ENCODE data around the gene CRHR1. TPM values are rescaled to one million over a fixed set of nuclear protein-coding genes. Genes with fewer than 3 reads are reported as not detected.

The CRHR1 gene
- total RNA-seq, 1 experiment from 2014 or later: not detected

DNA sequence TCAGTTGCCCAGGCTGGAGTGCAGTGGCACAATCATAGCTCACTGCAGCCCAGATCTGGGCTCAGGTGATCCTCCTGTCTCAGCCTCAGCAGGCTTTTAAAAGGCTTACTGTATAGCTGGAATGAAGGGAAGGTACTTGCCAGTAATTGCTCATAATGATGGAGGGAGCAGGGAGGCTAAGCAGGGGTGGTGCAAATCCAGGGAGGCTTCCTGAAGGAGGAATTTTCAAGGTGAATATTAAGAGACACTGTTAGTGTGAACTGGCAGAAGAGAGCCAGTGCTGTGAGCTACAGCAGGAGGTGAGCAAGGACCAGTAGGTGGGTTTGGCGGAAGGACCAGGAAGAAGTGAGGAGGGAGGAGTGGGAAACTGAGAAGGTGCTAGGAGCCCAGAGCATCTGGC is 24.7 kb downstream of the CRHR1 start:
- Histone ChIP-seq H3K4me3 (ENCODE audit: low read length) (no peak overlapping the region), H3K4me1 (ENCODE audit: insufficient read depth, low read length) (no peaks in the 10 kb centered on the region), H3K9ac (ENCODE audit: low read length) (no peak overlapping the region), H3F3A (ENCODE audit: low read length, unreplicated experiment) (no peaks in the 10 kb centered on the region), H3K36me3 (ENCODE audit: low read depth, low read length) (no peaks in the 10 kb centered on the region), H4K20me1 (ENCODE audit: low read length) (no peaks in the 10 kb centered on the region), H3K79me2 (ENCODE audit: low read length) (no peaks in the 10 kb centered on the region), H3K4me2 (ENCODE audit: low read length) (no peak overlapping the region), H3K9me3 (ENCODE audit: low read length) (no peaks in the 10 kb centered on the region), H3K9me2 (replicated peaks; ENCODE audit: low read length) (no peaks in the 10 kb centered on the region), H3K27ac (ENCODE audit: low read length) (no peak overlapping the region), H3K27me3 (ENCODE audit: low read length) (peaks cover 36% of the 10 kb centered on the region), H2AFZ (ENCODE audit: low read length) (no peak overlapping the region)
- CTCF ChIA-PET: no interaction called here
- POLR2A ChIA-PET (ENCODE audit: unreplicated experiment): no interaction called here
- intact Hi-C loops (cut with micrococcal nuclease): no loop called here
- no peak for TF ChIP-seq EZH2 (IDR thresholded peaks at IDR 0.05; ENCODE audit: low read length, unreplicated experiment)
- TF ChIP-seq, protein P1, sequence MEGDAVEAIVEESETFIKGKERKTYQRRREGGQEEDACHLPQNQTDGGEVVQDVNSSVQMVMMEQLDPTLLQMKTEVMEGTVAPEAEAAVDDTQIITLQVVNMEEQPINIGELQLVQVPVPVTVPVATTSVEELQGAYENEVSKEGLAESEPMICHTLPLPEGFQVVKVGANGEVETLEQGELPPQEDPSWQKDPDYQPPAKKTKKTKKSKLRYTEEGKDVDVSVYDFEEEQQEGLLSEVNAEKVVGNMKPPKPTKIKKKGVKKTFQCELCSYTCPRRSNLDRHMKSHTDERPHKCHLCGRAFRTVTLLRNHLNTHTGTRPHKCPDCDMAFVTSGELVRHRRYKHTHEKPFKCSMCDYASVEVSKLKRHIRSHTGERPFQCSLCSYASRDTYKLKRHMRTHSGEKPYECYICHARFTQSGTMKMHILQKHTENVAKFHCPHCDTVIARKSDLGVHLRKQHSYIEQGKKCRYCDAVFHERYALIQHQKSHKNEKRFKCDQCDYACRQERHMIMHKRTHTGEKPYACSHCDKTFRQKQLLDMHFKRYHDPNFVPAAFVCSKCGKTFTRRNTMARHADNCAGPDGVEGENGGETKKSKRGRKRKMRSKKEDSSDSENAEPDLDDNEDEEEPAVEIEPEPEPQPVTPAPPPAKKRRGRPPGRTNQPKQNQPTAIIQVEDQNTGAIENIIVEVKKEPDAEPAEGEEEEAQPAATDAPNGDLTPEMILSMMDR (conservative IDR thresholded peaks at IDR 0.05; ENCODE audit: low read depth, low read length): no peak
- no peak for TF ChIP-seq EZH2phosphoT487 (IDR thresholded peaks at IDR 0.05; ENCODE audit: borderline replicate concordance, low read length)
- no peak for ATAC-seq
- BruUV-seq (replicated peaks): no TSS peak
- no peak for DNase-seq

DNA sequence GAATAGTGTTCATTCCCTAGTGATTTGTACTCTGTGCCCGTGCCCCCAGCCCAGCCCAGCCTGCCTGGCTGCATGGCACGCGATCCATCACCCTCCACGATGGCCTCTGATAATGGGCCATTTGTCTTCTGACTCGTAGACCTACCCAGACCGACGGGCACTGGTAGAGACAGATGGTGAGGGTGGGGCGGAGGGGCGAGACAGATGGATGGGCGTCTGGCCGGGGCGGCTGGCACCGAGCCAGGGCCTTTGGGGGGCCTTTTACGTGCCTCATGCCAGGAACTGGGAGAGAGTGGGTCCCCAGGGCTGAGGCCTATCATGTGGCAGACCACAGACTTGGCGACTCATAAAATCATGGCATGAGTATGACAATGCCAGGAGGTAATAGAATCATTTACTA is 25.4 kb downstream of the CRHR1 start:
- ChIA-PET POLR2A (ENCODE audit: unreplicated experiment) (no interaction called here), CTCF (no interaction called here)
- Histone ChIP-seq H4K20me1 (ENCODE audit: low read length) (no peaks in the 10 kb centered on the region), H2AFZ (ENCODE audit: low read length) (no peak overlapping the region), H3K4me2 (ENCODE audit: low read length) (no peak overlapping the region), H3K27me3 (ENCODE audit: low read length) (peaks cover 30% of the 10 kb centered on the region), H3K27ac (ENCODE audit: low read length) (no peak overlapping the region), H3K9me2 (replicated peaks; ENCODE audit: low read length) (no peaks in the 10 kb centered on the region), H3K4me3 (ENCODE audit: low read length) (no peak overlapping the region), H3K9ac (ENCODE audit: low read length) (no peak overlapping the region), H3F3A (ENCODE audit: low read length, unreplicated experiment) (no peaks in the 10 kb centered on the region), H3K9me3 (ENCODE audit: low read length) (no peaks in the 10 kb centered on the region), H3K36me3 (ENCODE audit: low read depth, low read length) (no peaks in the 10 kb centered on the region), H3K79me2 (ENCODE audit: low read length) (no peaks in the 10 kb centered on the region), H3K4me1 (ENCODE audit: insufficient read depth, low read length) (no peaks in the 10 kb centered on the region)
- BruUV-seq (replicated peaks): no TSS peak
- TF ChIP-seq EZH2 (IDR thresholded peaks at IDR 0.05; ENCODE audit: low read length, unreplicated experiment) (no peak), EZH2phosphoT487 (IDR thresholded peaks at IDR 0.05; ENCODE audit: borderline replicate concordance, low read length) (no peak)
- TF ChIP-seq, protein P1 (conservative IDR thresholded peaks at IDR 0.05; ENCODE audit: low read depth, low read length): no peak
- ATAC-seq (no peak), DNase-seq (no peak)
- intact Hi-C loops (cut with micrococcal nuclease): no loop called here

DNA sequence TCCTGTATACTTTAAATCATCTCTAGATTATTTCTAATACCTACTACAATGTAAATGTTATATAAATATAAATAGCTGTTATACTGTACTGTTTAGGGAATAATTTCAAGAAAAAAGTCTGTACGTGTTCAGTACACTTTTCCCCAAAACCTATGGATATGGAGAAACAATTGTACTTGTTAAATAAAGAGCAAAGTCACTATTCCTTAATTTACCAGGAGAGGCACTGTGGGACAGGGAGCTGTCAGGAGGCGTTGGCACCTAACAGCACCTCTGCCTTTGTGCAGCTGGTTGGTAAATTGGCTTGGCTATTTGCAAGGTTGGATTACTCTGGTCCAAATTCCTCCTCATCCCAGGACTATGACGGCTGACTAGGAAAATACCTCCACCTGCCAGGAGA is 28.0 kb downstream of the CRHR1 start:
- no peaks in the 10 kb centered on the region for H3K79me2 ChIP-seq (ENCODE audit: low read length)
- no peak overlapping the region for H3K9ac ChIP-seq (ENCODE audit: low read length)
- no peaks in the 10 kb centered on the region for H3F3A ChIP-seq (ENCODE audit: low read length, unreplicated experiment)
- H3K9me2 ChIP-seq (replicated peaks; ENCODE audit: low read length): no peaks in the 10 kb centered on the region
- H2AFZ ChIP-seq (ENCODE audit: low read length): no peak overlapping the region
- peak; percentile 29; the same call in 1 of the 2 replicates for ATAC-seq
- H3K4me2 ChIP-seq (ENCODE audit: low read length): no peak overlapping the region
- POLR2A ChIA-PET (ENCODE audit: unreplicated experiment): no interaction called here
- TF ChIP-seq EZH2phosphoT487 (IDR thresholded peaks at IDR 0.05; ENCODE audit: borderline replicate concordance, low read length): no peak
- TF ChIP-seq, protein P1 (conservative IDR thresholded peaks at IDR 0.05; ENCODE audit: low read depth, low read length): peak; percentile 47
- H3K4me1 ChIP-seq (ENCODE audit: insufficient read depth, low read length): no peaks in the 10 kb centered on the region
- H3K4me3 ChIP-seq (ENCODE audit: low read length): no peak overlapping the region
- CTCF ChIA-PET: interaction anchor here (0.7 kb wide), 2 partner anchors 20 to 172 kb away, joined by 3 read pairs; no protein-coding TSS in a partner anchor
- peaks cover 9% of the 10 kb centered on the region for H3K27me3 ChIP-seq (ENCODE audit: low read length)
- no peaks in the 10 kb centered on the region for H4K20me1 ChIP-seq (ENCODE audit: low read length)
- no peak overlapping the region for H3K27ac ChIP-seq (ENCODE audit: low read length)
- intact Hi-C loops (cut with micrococcal nuclease): no loop called here
- H3K9me3 ChIP-seq (ENCODE audit: low read length): no peaks in the 10 kb centered on the region
- DNase-seq: peak; percentile 47
- no TSS peak for BruUV-seq (replicated peaks)
- H3K36me3 ChIP-seq (ENCODE audit: low read depth, low read length): no peaks in the 10 kb centered on the region

Measured in PC-3 (cell line).